GM23338 (cell line): Measurements from ENCODE around the gene RASGRF2. TPM values are rescaled to one million over a fixed set of nuclear protein-coding genes. Genes with fewer than 3 reads are reported as not detected.

ENCODE experiments used
- ATAC-seq: fragments of 200-7000 bp; cut with Tn5 transposase; 3 replicates; pipeline ENCODE4 v1.9.1; 2020
- DNase-seq: peaks from one replicate; pipeline ENCODE4 v3.0.0-alpha.2; 2015; ENCODE audit warnings: low spot score
- H2AFZ ChIP-seq: fragments of 200-600 bp; sonication (generic); 2 replicates; pipeline ENCODE4 v1.8.0; 2016; ENCODE audit warnings: antibody characterized with exemption, mild to moderate bottlenecking, moderate library complexity
- H3F3A ChIP-seq: fragments of 200-600 bp; sonication (generic); replicated peaks from 2 replicates; pipeline ENCODE4 v1.8.0; 2017; ENCODE audit warnings: antibody characterized with exemption, mixed run types, low read depth
- H3K27ac ChIP-seq: fragments of 200-600 bp; sonication (generic); 2 replicates; pipeline ENCODE4 v1.6.1; 2016; ENCODE audit warnings: low read depth
- H3K27me3 ChIP-seq: fragments of 200-600 bp; sonication (generic); 2 replicates; pipeline ENCODE4 v1.8.0; 2016; ENCODE audit warnings: mild to moderate bottlenecking, mixed run types, moderate library complexity; ENCODE audit not compliant: insufficient read depth
- H3K36me3 ChIP-seq: fragments of 200-600 bp; sonication (generic); 2 replicates; pipeline ENCODE4 v1.8.0; 2016; ENCODE audit warnings: mild to moderate bottlenecking; ENCODE audit not compliant: insufficient read depth
- H3K4me1 ChIP-seq: fragments of 200-600 bp; sonication (generic); 2 replicates; pipeline ENCODE4 v1.8.0; 2016; ENCODE audit warnings: mild to moderate bottlenecking, moderate library complexity; ENCODE audit not compliant: insufficient read depth
- H3K4me2 ChIP-seq: fragments of 200-600 bp; sonication (generic); 2 replicates; pipeline ENCODE4 v1.7.1; 2017; ENCODE audit warnings: mixed run types
- H3K4me3 ChIP-seq: fragments of 200-600 bp; sonication (generic); 2 replicates; pipeline ENCODE4 v1.6.1; 2016; ENCODE audit warnings: mixed run types
- H3K79me2 ChIP-seq: fragments of 200-600 bp; sonication (generic); replicated peaks from 2 replicates; pipeline ENCODE4 v1.8.0; 2017; ENCODE audit warnings: mild to moderate bottlenecking; ENCODE audit not compliant: insufficient read depth
- H3K9me2 ChIP-seq: fragments of 200-600 bp; sonication (generic); 2 replicates; pipeline ENCODE4 v1.8.0; 2017; ENCODE audit not compliant: insufficient read depth
- H4K20me1 ChIP-seq: fragments of 200-600 bp; sonication (generic); replicated peaks from 2 replicates; pipeline ENCODE4 v1.8.0; 2017; ENCODE audit warnings: mild to moderate bottlenecking; ENCODE audit not compliant: insufficient read depth
- H3K27ac Mint-ChIP-seq: 2 replicates; pipeline ENCODE4 v1.8.0; 2020; ENCODE audit warnings: inconsistent platforms, mild to moderate bottlenecking, moderate library complexity, mixed read lengths
- H3K27me3 Mint-ChIP-seq: 3 replicates; pipeline ENCODE4 v1.8.0; 2022; ENCODE audit warnings: low read depth, mild to moderate bottlenecking, moderate library complexity, mixed read lengths, inconsistent platforms; ENCODE audit not compliant: insufficient read depth, poor library complexity
- H3K36me3 Mint-ChIP-seq: 3 replicates; pipeline ENCODE4 v1.8.0; 2021; ENCODE audit warnings: low read depth, mild to moderate bottlenecking, inconsistent platforms, moderate library complexity, mixed read lengths
- H3K4me1 Mint-ChIP-seq: 3 replicates; pipeline ENCODE4 v1.8.0; 2020; ENCODE audit warnings: mild to moderate bottlenecking, inconsistent platforms, mixed read lengths
- H3K4me3 Mint-ChIP-seq: 3 replicates; pipeline ENCODE4 v1.8.0; 2021; ENCODE audit warnings: moderate library complexity, mild to moderate bottlenecking, inconsistent platforms, mixed read lengths
- H3K9me3 Mint-ChIP-seq: 3 replicates; pipeline ENCODE4 v1.8.0; 2020; ENCODE audit warnings: moderate library complexity, mild to moderate bottlenecking, inconsistent platforms, mixed read lengths
- CREB1 ChIP-seq: fragments of 250-450 bp; sonication (Bioruptor Pico); IDR thresholded peaks from 2 replicates; pipeline ENCODE4 v1.5.0; 2020; ENCODE audit warnings: low read depth, mild to moderate bottlenecking, moderate library complexity
- CTCF ChIP-seq, 2 experiments: fragments of 200-600 bp in 1 of 2; sonication (generic) in 1 of 2; conservative IDR thresholded peaks; 2 replicates each; pipeline versions ENCODE4 v1.5.1 to v1.6.1; 2016 to 2017; ENCODE audit warnings: antibody characterized with exemption in 2 of 2, low read depth in 2 of 2, mild to moderate bottlenecking in 2 of 2, moderate library complexity in 1 of 2
- ETS1 ChIP-seq: IDR thresholded peaks from 2 replicates; pipeline ENCODE4 v1.6.1; 2016; ENCODE audit warnings: antibody characterized with exemption
- EZH2 ChIP-seq: fragments of 200-600 bp; sonication (generic); IDR thresholded peaks from one replicate; pipeline ENCODE4 v1.8.0; 2017; ENCODE audit warnings: antibody characterized with exemption, mild to moderate bottlenecking, low read depth; ENCODE audit not compliant: unreplicated experiment
- EZH2phosphoT487 ChIP-seq: fragments of 200-600 bp; sonication (generic); IDR thresholded peaks from one replicate; pipeline ENCODE4 v1.8.1; 2018; ENCODE audit warnings: antibody characterized with exemption; ENCODE audit not compliant: unreplicated experiment
- JUNB ChIP-seq: IDR thresholded peaks from one replicate; pipeline ENCODE4 v1.6.1; 2016; ENCODE audit warnings: antibody characterized with exemption; ENCODE audit not compliant: unreplicated experiment
- NANOG ChIP-seq: IDR thresholded peaks from 2 replicates; pipeline ENCODE4 v1.6.1; 2016; ENCODE audit warnings: antibody characterized with exemption, borderline replicate concordance
- POLR2AphosphoS5 ChIP-seq: IDR thresholded peaks from 2 replicates; pipeline ENCODE4 v1.6.1; 2016; ENCODE audit warnings: antibody characterized with exemption, low read depth
- REST ChIP-seq: IDR thresholded peaks from one replicate; pipeline ENCODE4 v1.6.1; 2018; ENCODE audit warnings: antibody characterized with exemption; ENCODE audit not compliant: unreplicated experiment
- STAT1 ChIP-seq: IDR thresholded peaks from one replicate; pipeline ENCODE4 v1.6.1; 2016; ENCODE audit warnings: antibody characterized with exemption; ENCODE audit not compliant: unreplicated experiment
- ZNF114 ChIP-seq: fragments of 250-450 bp; sonication (Bioruptor Pico); IDR thresholded peaks from 2 replicates; pipeline ENCODE4 v1.5.0; 2020; ENCODE audit warnings: mild to moderate bottlenecking, moderate library complexity
- ZNF331 ChIP-seq: fragments of 250-450 bp; sonication (Bioruptor Pico); IDR thresholded peaks from 2 replicates; pipeline ENCODE4 v1.5.0; 2020; ENCODE audit warnings: low read depth, mild to moderate bottlenecking, moderate library complexity
- ZNF462 ChIP-seq: fragments of 250-450 bp; sonication (Bioruptor Pico); IDR thresholded peaks from 2 replicates; pipeline ENCODE4 v1.5.0; 2020; ENCODE audit warnings: mild to moderate bottlenecking, moderate library complexity
- polyA plus RNA-seq: library from polyadenylated mRNA; unstranded; fragments of >200 nt; fragmentation: Nextera tagmentation; extraction: Ambion mirVana; gene quantifications from 2 replicates; pipeline ENCODE4 v1.2.1, GENCODE V29; 2016
- total RNA-seq: library from RNA; depleted of rRNA; stranded (reverse); fragments of >200 nt; shearing (Covaris generic); gene quantifications from 2 replicates; pipeline ENCODE4 v1.2.3, GENCODE V29; 2014

The RASGRF2 gene
- total and polyA plus RNA-seq, 2 experiments from 2014 or later, result 5.0 to 19.2 TPM

GRCh38 chr5:81172710-81173109 lies 212.5 kb downstream of the RASGRF2 start:
- Mint-ChIP-seq H3K27ac (no peak overlapping the region), H3K4me1 (no peaks in the 10 kb centered on the region; the same call in 2 of the 3 replicates), H3K9me3 (no peaks in the 10 kb centered on the region), H3K27me3 (no peaks in the 10 kb centered on the region), H3K4me3 (no peak overlapping the region), H3K36me3 (no peaks in the 10 kb centered on the region; the same call in 2 of the 3 replicates)
- no peaks in the 10 kb centered on the region for H3K4me1 ChIP-seq
- no peak overlapping the region for H2AFZ ChIP-seq
- no peaks in the 10 kb centered on the region for H3K79me2 ChIP-seq
- no peaks in the 10 kb centered on the region for H3K36me3 ChIP-seq
- TF ChIP-seq EZH2phosphoT487 (no peak), ZNF331 (CRISPR knock-in tag) (no peak), JUNB (no peak), STAT1 (no peak), EZH2 (no peak), NANOG (no peak), ETS1 (no peak), REST (no peak), CTCF (conservative IDR thresholded peaks at IDR 0.05; ENCODE audit: low read depth in 2 of 2) (no peak), POLR2AphosphoS5 (no peak), ZNF462 (CRISPR knock-in tag) (no peak), ZNF114 (CRISPR knock-in tag) (no peak), CREB1 (no peak)
- H3K4me2 ChIP-seq, result no peak overlapping the region
- H3K9me2 ChIP-seq, result 0 out of 2 replicates have a peak, but pooled peaks cover 2% of the 10 kb centered on the region
- H3F3A ChIP-seq, result no peaks in the 10 kb centered on the region
- H3K4me3 ChIP-seq, result no peak overlapping the region
- no peaks in the 10 kb centered on the region for H4K20me1 ChIP-seq
- ATAC-seq (no peak), DNase-seq (no peak)
- no peak overlapping the region for H3K27ac ChIP-seq
- no peaks in the 10 kb centered on the region for H3K27me3 ChIP-seq
